ENCODE data around the gene SV2B. TPM values are rescaled to one million over a fixed set of nuclear protein-coding genes. Genes with fewer than 3 reads are reported as not detected.

Gene SV2B
- total and polyA plus RNA-seq, 2 donors (not counting 3 experiments of a cell fraction or from before 2014, with no cell fraction given) = not detected

- Histone ChIP-seq H3K27ac (ENCODE audit: insufficient read depth, low read depth, low read length) (no peak overlapping the region), H3K27me3 (ENCODE audit: control insufficient read depth in 2 of 2, insufficient read depth in 2 of 2, low read length in 2 of 2) (no peaks in the 10 kb centered on the region), H3K9me3 (replicated peaks; ENCODE audit: control insufficient read depth, insufficient read depth, low read length) (no peaks in the 10 kb centered on the region), H3K4me1 (ENCODE audit: control insufficient read depth, extremely low read depth, insufficient read depth, low read length) (no peaks in the 10 kb centered on the region), H4K20me1 (replicated peaks; ENCODE audit: control insufficient read depth, extremely low read depth, insufficient read depth, low read length) (no peaks in the 10 kb centered on the region), H3K9ac (replicated peaks; ENCODE audit: extremely low read depth, insufficient read depth, low read length) (no peak overlapping the region), H3K9me1 (replicated peaks; ENCODE audit: control insufficient read depth, extremely low read depth, insufficient read depth, low read length) (no peaks in the 10 kb centered on the region), H3K4me2 (ENCODE audit: insufficient read depth, low read length) (no peak overlapping the region), H3K36me3 (ENCODE audit: control insufficient read depth in 2 of 2, extremely low read depth in 1 of 2, insufficient read depth in 2 of 2, low read length in 2 of 2) (no peaks in the 10 kb centered on the region), H2AFZ (ENCODE audit: low read depth, low read length) (no peak overlapping the region), H3K4me3 (replicated peaks in 1 of 3; ENCODE audit: insufficient read depth in 1 of 3, low read depth in 1 of 3, low read length in 3 of 3) (no peak overlapping the region), H3K79me2 (ENCODE audit: control insufficient read depth, insufficient read depth, low read length) (no peaks in the 10 kb centered on the region)
- BruUV-seq (replicated peaks) = no TSS peak
- CTCF ChIA-PET = interaction anchor here (1.2 kb wide), 1 partner anchor 39 kb away, joined by 4 read pairs; no protein-coding TSS in a partner anchor
- intact Hi-C loops (cut with micrococcal nuclease) (no loop called here), dilution Hi-C loops (cut with MboI; ENCODE audit: extremely low pct_ligation_motif_present, low sequenced_read_pairs) (no loop called here)
- TF ChIP-seq POLR2AphosphoS5 (IDR thresholded peaks at IDR 0.05; ENCODE audit: insufficient read depth, low read depth, low read length) = no peak
- no peak for FAIRE-seq
- POLR2A ChIA-PET = no interaction called here
- DNase-seq (ENCODE audit: low read depth, low spot score) = no peak
These were observed 108.3 kb downstream of the SV2B start for GRCh38 chr15:91208371-91208770.

GRCh38 chr15:91209318-91209717 is 109.3 kb downstream of the SV2B start:
- Histone ChIP-seq H3K9ac (replicated peaks; ENCODE audit: extremely low read depth, insufficient read depth, low read length) (no peak overlapping the region), H3K27me3 (ENCODE audit: control insufficient read depth in 2 of 2, insufficient read depth in 2 of 2, low read length in 2 of 2) (no peaks in the 10 kb centered on the region), H3K79me2 (ENCODE audit: control insufficient read depth, insufficient read depth, low read length) (no peaks in the 10 kb centered on the region), H3K9me3 (replicated peaks; ENCODE audit: control insufficient read depth, insufficient read depth, low read length) (no peaks in the 10 kb centered on the region), H3K4me3 (replicated peaks in 1 of 3; ENCODE audit: insufficient read depth in 1 of 3, low read depth in 1 of 3, low read length in 3 of 3) (no peak overlapping the region), H3K36me3 (ENCODE audit: control insufficient read depth in 2 of 2, extremely low read depth in 1 of 2, insufficient read depth in 2 of 2, low read length in 2 of 2) (no peaks in the 10 kb centered on the region), H3K4me2 (ENCODE audit: insufficient read depth, low read length) (no peak overlapping the region), H2AFZ (ENCODE audit: low read depth, low read length) (no peak overlapping the region), H4K20me1 (replicated peaks; ENCODE audit: control insufficient read depth, extremely low read depth, insufficient read depth, low read length) (no peaks in the 10 kb centered on the region), H3K9me1 (replicated peaks; ENCODE audit: control insufficient read depth, extremely low read depth, insufficient read depth, low read length) (no peaks in the 10 kb centered on the region), H3K4me1 (ENCODE audit: control insufficient read depth, extremely low read depth, insufficient read depth, low read length) (no peaks in the 10 kb centered on the region), H3K27ac (ENCODE audit: insufficient read depth, low read depth, low read length) (no peak overlapping the region)
- CTCF ChIA-PET = interaction anchor here (1.2 kb wide), 1 partner anchor 38 kb away, joined by 4 read pairs; no protein-coding TSS in a partner anchor
- intact Hi-C loops (cut with micrococcal nuclease) = no loop called here
- DNase-seq (ENCODE audit: low read depth, low spot score) (no peak), FAIRE-seq (no peak)
- TF ChIP-seq FOS (IDR thresholded peaks at IDR 0.05; ENCODE audit: borderline replicate concordance, insufficient read depth, low read length) (no peak), JUN (IDR thresholded peaks at IDR 0.05; ENCODE audit: borderline replicate concordance, insufficient read depth, insufficient read length, low read depth) (no peak), POLR2A (IDR thresholded peaks at IDR 0.05; ENCODE audit: low read depth, low read length) (no peak), CTCF (IDR thresholded peaks at IDR 0.05; ENCODE audit: extremely low read depth in 1 of 2, insufficient read depth in 1 of 2, low read depth in 1 of 2, low read length in 2 of 2) (no peak), EZH2 (IDR thresholded peaks at IDR 0.05; ENCODE audit: borderline replicate concordance, low read depth, low read length, severe bottlenecking) (no peak), MAX (IDR thresholded peaks at IDR 0.05; ENCODE audit: insufficient read depth, insufficient read length) (no peak), GATA2 (IDR thresholded peaks at IDR 0.05; ENCODE audit: insufficient read depth, insufficient read length, low read depth, low read length) (no peak), MYC (IDR thresholded peaks at IDR 0.05; ENCODE audit: low read depth, low read length) (no peak), POLR2AphosphoS5 (IDR thresholded peaks at IDR 0.05; ENCODE audit: insufficient read depth, low read depth, low read length) (no peak)
- dilution Hi-C loops (cut with MboI; ENCODE audit: extremely low pct_ligation_motif_present, low sequenced_read_pairs) = no loop called here
- BruUV-seq (replicated peaks) = no TSS peak
- POLR2A ChIA-PET = interaction anchor here (0.6 kb wide), 1 partner anchor 1651 kb away, joined by 5 read pairs; no protein-coding TSS in a partner anchor
